NCI-H774 (cell line): ENCODE results near the gene SRGAP1.

Experiments used
- DNase-seq: peaks from one replicate; lab custom pipeline; 2025; lab: John Stamatoyannopoulos, UW

SRGAP1 gene

GRCh38 chr12:63907561-63907960 lies 63.1 kb downstream of the SRGAP1 start:
- DNase-seq, result no peak

- no peak for DNase-seq
These were observed 65.2 kb downstream of the SRGAP1 start for GRCh38 chr12:63909746-63910145.

GRCh38 chr12:63911341-63911740 lies 66.8 kb downstream of the SRGAP1 start:
- DNase-seq, result no peak

- no peak for DNase-seq
These were observed 68.2 kb downstream of the SRGAP1 start for GRCh38 chr12:63912651-63913050.

GRCh38 chr12:63913929-63914328 lies 69.4 kb downstream of the SRGAP1 start:
- DNase-seq, result no peak

- peak; percentile 30 for DNase-seq
These were observed 70.8 kb downstream of the SRGAP1 start for GRCh38 chr12:63915105-63915800.

GRCh38 chr12:63916561-63917476 lies 72.3 kb downstream of the SRGAP1 start:
- no peak for DNase-seq

- DNase-seq, result no peak
These were observed 73.0 kb downstream of the SRGAP1 start for GRCh38 chr12:63917477-63917862.

GRCh38 chr12:63917864-63918799 lies 73.6 kb downstream of the SRGAP1 start:
- peak; percentile 29 for DNase-seq

GRCh38 chr12:63918800-63919300 lies 74.3 kb downstream of the SRGAP1 start:
- no peak for DNase-seq

- no peak for DNase-seq
These were observed 75.3 kb downstream of the SRGAP1 start for GRCh38 chr12:63919756-63920155.

- no peak for DNase-seq
These were observed 76.7 kb downstream of the SRGAP1 start for GRCh38 chr12:63921157-63921556.

GRCh38 chr12:63922474-63922873 lies 78.0 kb downstream of the SRGAP1 start:
- no peak for DNase-seq

- DNase-seq, result no peak
These were observed 80.3 kb downstream of the SRGAP1 start for GRCh38 chr12:63924781-63925180.

GRCh38 chr12:63927511-63927910 lies 83.0 kb downstream of the SRGAP1 start:
- no peak for DNase-seq

- DNase-seq, result no peak
These were observed 83.8 kb downstream of the SRGAP1 start for GRCh38 chr12:63928305-63928704.

- DNase-seq, result no peak
These were observed 84.9 kb downstream of the SRGAP1 start for GRCh38 chr12:63929426-63929825.

- no peak for DNase-seq
These were observed 86.5 kb downstream of the SRGAP1 start for GRCh38 chr12:63930971-63931370.

- no peak for DNase-seq
These were observed 87.2 kb downstream of the SRGAP1 start for GRCh38 chr12:63931703-63932102.

- no peak for DNase-seq
These were observed 90.4 kb downstream of the SRGAP1 start for GRCh38 chr12:63934936-63935335.

- DNase-seq, result no peak
These were observed 90.9 kb downstream of the SRGAP1 start for GRCh38 chr12:63935361-63935760.
